Heart left ventricle (tissue), 13 donors: ENCODE results near the gene CPT2.

Experiments used
- POLR2A ChIP-seq, 2 donors: fragments of 450-650 bp; IDR thresholded peaks; one replicate each; pipeline ENCODE4 v1.6.1; 2017; ENCODE audit warnings: antibody characterized with exemption in 2 of 2, mild to moderate bottlenecking in 2 of 2, moderate library complexity in 2 of 2
- TF ChIP-seq, protein P1 (sequence below), 12 donors: fragments of 200-600 bp; sonication (generic) in 4 of 12; IDR thresholded peaks; one replicate each; pipeline versions ENCODE4 v1.5.0 to v1.8.0; 2018 to 2022; ENCODE audit warnings: antibody characterized with exemption in 12 of 12, mild to moderate bottlenecking in 5 of 12
- donor health status: ischemic (EF 13 %, LVEDD 7.1; RV severe dilation, severe dysfunction).
- donor health status: DM: no; HTN: yes; CAD: no.
- donor health status: DM: no; HTN: no; CAD: no.
- donor health status: ischemic (EF 25% LVEDD 6.9; RV normal size, moderate dysfunction).
- donor health status: ischemic (EF 25% LVEDD 5.7; RV mildly dilated, moderate dysfunction).
- donor health status: ischemic (EF 35%, LVEDD 5.7; RV mildly dilated, moderate dysfunction).
- donor health status: nonischemic (EF 11% LVEDD 7.7; RV severe dilation, severe dysfunction).
- donor health status: DM: yes; HTN: yes; CAD: no.
- donor health status: PGD.
- donor health status: ischemic (EF 29% LVEDD 5.4; RV normal size, mild dysfunction).
- donor health status: nonischemic (EF 23%, LVEDD 6.1; RV moderate dilation, normal function).

DNA sequence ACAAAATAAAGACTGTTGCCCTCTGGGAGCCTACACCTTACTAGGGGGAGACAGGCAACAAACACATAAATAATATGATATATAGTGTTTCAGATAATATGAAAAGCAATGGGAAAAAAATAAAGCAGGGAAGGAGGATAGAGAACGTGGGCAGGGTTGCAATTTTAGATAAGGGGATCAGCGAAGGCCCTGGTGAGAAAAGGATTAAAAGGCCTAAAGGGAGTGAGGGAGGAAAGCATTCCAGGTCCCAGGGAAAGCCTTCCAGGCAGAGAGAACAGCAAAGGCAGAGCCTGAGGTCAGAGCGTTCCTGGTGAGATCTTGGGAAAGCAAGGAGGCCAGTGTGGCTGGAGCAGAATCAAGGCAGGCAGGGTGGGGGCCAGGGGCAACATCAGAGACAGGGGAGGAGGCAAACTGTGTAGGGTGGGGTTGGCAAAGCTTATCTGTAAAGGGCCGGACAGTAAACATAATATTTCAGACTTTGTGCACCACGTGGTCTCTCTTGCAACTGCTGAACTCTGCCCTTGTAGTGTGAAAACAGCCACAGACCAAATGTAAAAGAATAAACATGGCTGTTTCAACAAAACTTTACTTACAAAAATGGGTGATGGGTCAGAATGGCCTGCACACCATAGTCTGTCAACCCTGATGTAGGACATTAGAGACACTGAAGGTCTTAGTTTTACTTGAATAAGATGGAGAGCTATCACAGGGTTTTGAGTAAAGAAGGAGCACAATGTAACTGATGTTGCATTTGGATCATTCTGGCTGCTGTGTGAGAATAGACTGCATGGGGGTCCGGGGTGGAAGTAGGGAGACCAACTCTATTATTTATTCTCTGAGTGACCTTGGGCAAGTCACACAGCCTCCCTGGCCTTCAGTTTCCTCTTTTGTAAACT lies 13.3 kb upstream of the CPT2 start:
- TF ChIP-seq POLR2A (IDR thresholded peaks at IDR 0.05): no peak
- TF ChIP-seq, protein P1, sequence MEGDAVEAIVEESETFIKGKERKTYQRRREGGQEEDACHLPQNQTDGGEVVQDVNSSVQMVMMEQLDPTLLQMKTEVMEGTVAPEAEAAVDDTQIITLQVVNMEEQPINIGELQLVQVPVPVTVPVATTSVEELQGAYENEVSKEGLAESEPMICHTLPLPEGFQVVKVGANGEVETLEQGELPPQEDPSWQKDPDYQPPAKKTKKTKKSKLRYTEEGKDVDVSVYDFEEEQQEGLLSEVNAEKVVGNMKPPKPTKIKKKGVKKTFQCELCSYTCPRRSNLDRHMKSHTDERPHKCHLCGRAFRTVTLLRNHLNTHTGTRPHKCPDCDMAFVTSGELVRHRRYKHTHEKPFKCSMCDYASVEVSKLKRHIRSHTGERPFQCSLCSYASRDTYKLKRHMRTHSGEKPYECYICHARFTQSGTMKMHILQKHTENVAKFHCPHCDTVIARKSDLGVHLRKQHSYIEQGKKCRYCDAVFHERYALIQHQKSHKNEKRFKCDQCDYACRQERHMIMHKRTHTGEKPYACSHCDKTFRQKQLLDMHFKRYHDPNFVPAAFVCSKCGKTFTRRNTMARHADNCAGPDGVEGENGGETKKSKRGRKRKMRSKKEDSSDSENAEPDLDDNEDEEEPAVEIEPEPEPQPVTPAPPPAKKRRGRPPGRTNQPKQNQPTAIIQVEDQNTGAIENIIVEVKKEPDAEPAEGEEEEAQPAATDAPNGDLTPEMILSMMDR (IDR thresholded peaks at IDR 0.05): no peak
